ENCODE measurements around the gene SPOCK2.

DNA sequence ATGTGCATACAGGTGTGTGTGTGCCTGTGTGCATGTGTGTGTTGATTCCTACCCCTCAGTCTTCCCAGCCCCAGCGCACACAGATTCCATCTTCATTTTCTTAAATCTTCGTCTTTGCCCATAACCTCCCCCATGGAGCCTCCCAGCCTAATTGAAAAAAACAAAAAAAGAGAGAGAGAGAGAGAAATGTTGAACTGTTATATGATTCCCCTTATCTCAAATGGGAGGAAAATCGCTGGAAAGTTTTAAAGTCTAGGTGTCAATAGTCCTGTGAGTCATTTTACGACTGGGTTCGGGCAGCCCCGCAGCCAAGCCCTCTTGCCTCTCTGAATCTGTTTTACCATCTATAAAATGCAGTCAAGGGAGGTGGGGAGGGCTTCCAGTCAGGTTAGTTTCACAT lies 60.9 kb downstream of the SPOCK2 start:
- TF ChIP-seq, protein P1, sequence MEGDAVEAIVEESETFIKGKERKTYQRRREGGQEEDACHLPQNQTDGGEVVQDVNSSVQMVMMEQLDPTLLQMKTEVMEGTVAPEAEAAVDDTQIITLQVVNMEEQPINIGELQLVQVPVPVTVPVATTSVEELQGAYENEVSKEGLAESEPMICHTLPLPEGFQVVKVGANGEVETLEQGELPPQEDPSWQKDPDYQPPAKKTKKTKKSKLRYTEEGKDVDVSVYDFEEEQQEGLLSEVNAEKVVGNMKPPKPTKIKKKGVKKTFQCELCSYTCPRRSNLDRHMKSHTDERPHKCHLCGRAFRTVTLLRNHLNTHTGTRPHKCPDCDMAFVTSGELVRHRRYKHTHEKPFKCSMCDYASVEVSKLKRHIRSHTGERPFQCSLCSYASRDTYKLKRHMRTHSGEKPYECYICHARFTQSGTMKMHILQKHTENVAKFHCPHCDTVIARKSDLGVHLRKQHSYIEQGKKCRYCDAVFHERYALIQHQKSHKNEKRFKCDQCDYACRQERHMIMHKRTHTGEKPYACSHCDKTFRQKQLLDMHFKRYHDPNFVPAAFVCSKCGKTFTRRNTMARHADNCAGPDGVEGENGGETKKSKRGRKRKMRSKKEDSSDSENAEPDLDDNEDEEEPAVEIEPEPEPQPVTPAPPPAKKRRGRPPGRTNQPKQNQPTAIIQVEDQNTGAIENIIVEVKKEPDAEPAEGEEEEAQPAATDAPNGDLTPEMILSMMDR (IDR thresholded peaks at IDR 0.05; ENCODE audit: low read depth, low read length), result no peak
- TF ChIP-seq EZH2phosphoT487 (IDR thresholded peaks at IDR 0.05; ENCODE audit: low read depth), result no peak

Data from OCI-LY3 (cell line).